SK-N-MC (cell line): ENCODE measurements around the gene SPSB3.

Experiments
- DNase-seq: peaks from one replicate; pipeline ENCODE4 v3.0.0-alpha.2; 2011; ENCODE audit warnings: low read depth, low spot score
- H3K27ac ChIP-seq: fragments of 200-600 bp; sonication (generic); 2 replicates; pipeline ENCODE4 v1.5.1; 2016; ENCODE audit warnings: mixed run types
- H3K36me3 ChIP-seq: fragments of 200-600 bp; sonication (generic); 2 replicates; pipeline ENCODE4 v1.6.1; 2017; ENCODE audit warnings: antibody characterized with exemption, low read length, mixed read lengths; ENCODE audit not compliant: insufficient read depth
- H3K4me3 ChIP-seq: fragments of 200-600 bp; sonication (generic); 2 replicates; pipeline ENCODE4 v1.5.1; 2016
- H3K9ac ChIP-seq: fragments of 200-600 bp; sonication (generic); 2 replicates; pipeline ENCODE4 v1.8.0; 2017; ENCODE audit warnings: mixed run types, mixed read lengths; ENCODE audit not compliant: insufficient read length
- H3K9me3 ChIP-seq: fragments of 200-600 bp; sonication (generic); 2 replicates; pipeline ENCODE4 v1.6.1; 2017; ENCODE audit warnings: low read depth, mild to moderate bottlenecking, antibody characterized with exemption, low read length, moderate library complexity, mixed read lengths
- EZH2 ChIP-seq: fragments of 200-600 bp; sonication (generic); IDR thresholded peaks from one replicate; pipeline ENCODE4 v1.6.1; 2017; ENCODE audit warnings: antibody characterized with exemption
- FOXP2 ChIP-seq: optimal IDR thresholded peaks from 2 replicates; pipeline ENCODE3; 2011; ENCODE audit warnings: mild to moderate bottlenecking, moderate library complexity; ENCODE audit not compliant: insufficient read depth; ENCODE audit errors: extremely low read length, control extremely low read depth
- POLR2AphosphoS5 ChIP-seq: IDR thresholded peaks from 2 replicates; pipeline ENCODE4 v1.6.1; 2012; ENCODE audit warnings: mild to moderate bottlenecking, low read depth, low read length, borderline replicate concordance

SPSB3 gene

GRCh38 chr16:1731073-1731472, 51.3 kb downstream of the SPSB3 start:
- Histone ChIP-seq H3K36me3 (no peaks in the 10 kb centered on the region; the same call in 1 of the 2 replicates), H3K9ac (no peak overlapping the region), H3K9me3 (no peaks in the 10 kb centered on the region), H3K27ac (no peak overlapping the region), H3K4me3 (no peak overlapping the region)
- no peak for DNase-seq
- TF ChIP-seq FOXP2: no peak
- TF ChIP-seq POLR2AphosphoS5: no peak
- TF ChIP-seq EZH2: no peak

GRCh38 chr16:1729445-1729844, 52.9 kb downstream of the SPSB3 start:
- Histone ChIP-seq H3K36me3 (no peaks in the 10 kb centered on the region; the same call in 1 of the 2 replicates), H3K9ac (no peak overlapping the region), H3K27ac (no peak overlapping the region), H3K9me3 (no peaks in the 10 kb centered on the region), H3K4me3 (no peak overlapping the region)
- TF ChIP-seq EZH2 (no peak), POLR2AphosphoS5 (no peak), FOXP2 (no peak)
- no peak for DNase-seq

- H3K9ac ChIP-seq: no peak overlapping the region
- H3K36me3 ChIP-seq: no peaks in the 10 kb centered on the region; the same call in 1 of the 2 replicates
- H3K9me3 ChIP-seq: no peaks in the 10 kb centered on the region
- DNase-seq: no peak
- no peak overlapping the region for H3K4me3 ChIP-seq
- TF ChIP-seq POLR2AphosphoS5 (no peak), EZH2 (no peak), FOXP2 (no peak)
- no peak overlapping the region for H3K27ac ChIP-seq
Observed at GRCh38 chr16:1729026-1729425, 53.3 kb downstream of the SPSB3 start.

- TF ChIP-seq EZH2 (no peak), POLR2AphosphoS5 (no peak), FOXP2 (no peak)
- H3K36me3 ChIP-seq: no peaks in the 10 kb centered on the region; the same call in 1 of the 2 replicates
- H3K4me3 ChIP-seq: no peak overlapping the region
- H3K9ac ChIP-seq: no peak overlapping the region
- no peak for DNase-seq
- no peaks in the 10 kb centered on the region for H3K9me3 ChIP-seq
- H3K27ac ChIP-seq: no peak overlapping the region
Observed at GRCh38 chr16:1727651-1728624, 54.4 kb downstream of the SPSB3 start.
